HG03135 (cell line): ENCODE measurements around the gene ADAMTS9.

Source experiments
- ATAC-seq: cut with Tn5 transposase; IDR thresholded peaks from one replicate; pipeline ENCODE4 v1.9.1; 2021; ENCODE audit warnings: mild to moderate bottlenecking, moderate library complexity; ENCODE audit not compliant: unreplicated experiment

ADAMTS9 gene

DNA sequence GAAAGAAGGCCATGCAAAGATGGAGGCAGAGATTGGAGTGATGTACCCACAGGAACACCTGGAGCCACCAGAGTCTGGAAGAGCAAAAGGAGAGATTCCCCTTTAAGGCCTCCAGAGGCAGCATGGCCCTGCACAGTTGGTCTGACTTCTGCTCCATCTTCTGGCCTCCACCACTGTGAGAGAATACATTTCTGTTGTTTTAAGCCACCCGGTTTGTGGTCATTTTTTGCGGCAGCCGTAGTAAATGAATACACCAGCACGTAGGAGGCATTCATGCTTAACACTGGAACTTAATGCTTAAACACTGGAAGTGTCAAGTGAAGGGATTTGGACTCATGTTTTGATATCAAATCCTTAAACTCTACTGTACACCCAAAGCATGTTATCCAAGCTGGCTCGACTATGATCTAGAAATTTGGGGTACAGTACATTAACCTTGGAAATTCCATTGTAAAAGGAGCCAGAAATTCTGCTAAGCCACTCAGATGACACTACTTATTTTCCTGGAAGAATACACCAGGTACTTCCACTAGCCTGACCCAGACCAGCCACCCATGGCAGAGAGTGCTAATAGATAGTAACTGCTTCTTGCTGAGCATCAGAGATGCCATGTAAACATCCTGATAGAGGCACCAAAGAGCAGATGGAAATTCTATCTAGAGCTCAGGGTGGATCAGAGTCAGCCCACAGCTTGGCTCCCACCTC, 190.9 kb downstream of the ADAMTS9 start:
- ATAC-seq, result no peak

DNA sequence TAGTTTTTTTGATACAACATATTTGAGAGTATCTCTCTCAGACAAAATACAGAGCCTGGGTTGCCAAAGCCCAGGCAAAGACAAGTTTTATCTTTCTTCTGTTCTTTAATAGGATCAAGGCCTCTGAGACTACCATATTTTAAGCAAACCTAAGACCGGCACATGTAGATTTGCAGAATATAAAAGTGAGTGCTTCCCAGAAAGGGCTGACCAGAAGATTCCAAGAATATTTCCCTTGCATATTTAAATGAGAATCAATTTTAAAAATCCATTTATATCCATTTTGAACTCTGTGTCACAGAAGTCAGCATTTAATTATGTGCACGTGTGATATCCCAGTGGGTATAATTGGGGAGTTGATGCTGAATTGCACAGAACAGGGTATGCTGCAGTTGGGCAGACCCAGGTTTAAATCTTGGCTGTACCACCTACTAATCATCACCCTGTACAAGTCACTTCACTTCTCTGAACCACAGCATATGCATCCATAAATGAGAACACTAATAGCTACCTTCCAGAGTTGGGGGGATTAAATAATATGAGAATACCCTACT, 191.9 kb downstream of the ADAMTS9 start:
- no peak for ATAC-seq

DNA sequence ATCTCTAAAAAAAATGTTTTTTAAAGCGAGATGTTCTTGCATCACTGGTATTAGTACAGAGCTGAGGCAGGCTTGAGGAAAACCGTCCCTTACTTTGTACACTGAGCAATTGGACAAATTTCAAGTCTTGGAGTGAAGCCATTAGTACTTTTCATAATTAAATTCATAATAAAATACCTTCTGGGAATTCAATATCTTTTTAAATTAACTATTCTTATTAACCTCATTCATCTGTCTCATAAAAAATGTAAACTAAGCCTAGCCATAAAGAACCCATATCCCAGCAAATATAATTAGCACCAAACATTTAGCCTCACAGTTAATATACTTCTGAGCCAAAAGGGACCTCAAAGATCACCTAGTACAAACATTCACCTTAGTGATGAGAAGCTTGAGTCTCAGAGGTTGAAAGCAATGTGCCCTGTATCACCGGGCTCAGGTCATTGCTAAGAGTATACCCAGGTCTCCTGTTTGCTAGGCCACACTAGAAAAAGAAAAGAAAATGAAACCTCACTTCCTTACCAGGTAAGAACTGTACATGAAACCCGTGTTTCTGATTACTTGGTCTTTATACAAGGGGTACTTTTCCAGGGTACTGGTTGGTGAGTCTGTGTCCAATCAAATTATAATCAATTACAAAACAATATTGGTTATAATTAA, 192.5 kb downstream of the ADAMTS9 start:
- ATAC-seq, result no peak

DNA sequence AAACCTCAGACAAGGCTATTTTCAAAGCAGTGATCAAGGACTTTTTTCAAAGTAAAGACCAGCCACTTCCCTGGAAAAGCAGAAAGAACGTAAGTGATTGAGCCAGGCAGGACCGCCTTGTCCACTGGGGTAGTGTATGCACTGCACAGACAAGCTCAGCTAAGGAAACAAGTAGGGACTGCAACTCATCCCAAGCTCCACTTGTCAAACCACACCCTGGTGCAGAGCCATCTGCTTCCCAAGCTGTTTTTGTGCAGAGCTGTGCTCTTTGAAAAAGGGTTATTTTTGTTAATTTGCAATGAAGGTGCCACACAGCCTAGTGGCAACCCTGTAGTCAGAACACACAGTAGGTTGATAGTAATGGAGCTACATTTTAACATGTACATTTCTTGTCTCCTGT, 193.3 kb downstream of the ADAMTS9 start:
- ATAC-seq, result no peak

GRCh38 chr3:64493149-64493548, 194.7 kb downstream of the ADAMTS9 start:
- ATAC-seq, result no peak

GRCh38 chr3:64491843-64492242, 196.0 kb downstream of the ADAMTS9 start:
- ATAC-seq, result no peak

DNA sequence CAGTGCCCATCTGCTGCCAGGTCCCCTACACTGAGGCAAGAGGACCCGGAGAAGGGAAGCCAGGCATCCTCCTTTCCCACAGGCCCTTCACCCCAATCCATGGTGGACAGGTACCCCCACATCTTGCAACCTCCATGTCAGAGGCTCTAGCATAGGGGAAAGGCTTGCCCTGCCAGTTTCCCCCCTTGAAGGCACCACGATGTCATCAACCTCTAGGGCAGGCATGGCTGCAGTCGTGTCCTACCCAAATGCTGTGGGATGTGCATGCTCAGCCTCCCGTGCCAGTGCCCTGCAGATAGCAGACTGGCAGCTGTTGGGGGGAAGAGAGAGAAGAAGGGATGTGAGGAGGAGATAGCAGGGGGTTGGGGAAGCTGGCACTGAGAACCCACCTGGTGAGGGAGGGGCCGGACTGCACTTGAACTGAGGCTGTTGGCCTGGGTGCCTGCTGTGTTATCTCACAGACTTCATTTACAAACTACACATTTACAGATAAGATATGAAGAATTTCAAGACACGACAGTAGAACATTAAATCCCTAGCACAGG, 197.5 kb downstream of the ADAMTS9 start:
- ATAC-seq, result no peak

DNA sequence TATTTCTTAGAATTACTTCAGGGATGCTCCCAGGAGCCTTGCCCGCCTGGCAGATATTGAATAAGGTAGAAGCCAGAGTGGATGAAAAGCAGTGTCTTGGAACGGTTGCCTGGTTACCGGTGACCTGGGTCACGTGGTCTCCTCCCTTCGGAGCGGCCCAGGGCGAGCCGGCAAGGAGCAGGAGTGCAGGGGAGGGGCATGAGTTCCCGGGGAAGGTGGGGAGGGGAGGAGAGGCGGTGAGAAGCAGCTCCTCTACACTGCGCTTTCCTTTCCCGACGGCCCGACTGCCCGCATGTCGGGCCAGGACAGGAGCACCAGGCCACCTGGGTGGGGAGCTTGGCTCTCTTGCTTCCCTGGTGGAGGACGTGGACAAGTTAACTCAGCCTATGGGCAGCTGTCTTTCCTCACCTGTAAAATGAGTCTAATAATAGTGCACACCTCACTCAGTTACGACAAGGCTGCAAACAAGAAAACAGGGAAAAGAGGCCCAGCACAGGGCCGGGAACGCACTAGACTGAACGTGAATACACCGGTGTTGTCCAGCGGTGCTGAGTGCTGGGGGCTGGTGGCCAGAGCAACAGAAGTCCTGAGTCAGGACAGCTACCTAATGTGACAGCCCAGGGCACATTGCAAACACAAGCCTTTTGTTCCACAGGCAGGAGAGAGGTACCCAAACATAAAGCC, 198.3 kb downstream of the ADAMTS9 start:
- no peak for ATAC-seq

GRCh38 chr3:64488939-64489338, 198.9 kb downstream of the ADAMTS9 start:
- ATAC-seq, result no peak

GRCh38 chr3:64484289-64484992, 203.4 kb downstream of the ADAMTS9 start:
- ATAC-seq, result peak; percentile 92

DNA sequence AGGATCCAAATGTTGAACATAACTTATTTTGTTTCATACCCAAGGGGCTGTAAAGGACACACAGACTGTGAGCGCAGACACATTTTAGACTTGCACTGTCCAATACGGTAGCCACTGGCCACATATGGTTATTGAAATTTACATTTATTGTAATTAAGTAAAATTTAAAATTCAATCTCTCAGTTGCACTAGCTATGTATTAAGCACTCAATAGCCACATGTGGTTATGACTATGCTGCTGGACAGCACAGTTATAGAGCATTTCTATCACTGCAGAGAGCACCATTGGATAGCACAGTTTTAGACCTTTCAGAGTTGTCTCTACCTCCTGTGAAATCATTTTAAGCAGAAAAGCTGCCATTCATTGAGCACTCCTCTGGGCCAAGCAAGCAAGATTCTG, 204.3 kb downstream of the ADAMTS9 start:
- no peak for ATAC-seq

DNA sequence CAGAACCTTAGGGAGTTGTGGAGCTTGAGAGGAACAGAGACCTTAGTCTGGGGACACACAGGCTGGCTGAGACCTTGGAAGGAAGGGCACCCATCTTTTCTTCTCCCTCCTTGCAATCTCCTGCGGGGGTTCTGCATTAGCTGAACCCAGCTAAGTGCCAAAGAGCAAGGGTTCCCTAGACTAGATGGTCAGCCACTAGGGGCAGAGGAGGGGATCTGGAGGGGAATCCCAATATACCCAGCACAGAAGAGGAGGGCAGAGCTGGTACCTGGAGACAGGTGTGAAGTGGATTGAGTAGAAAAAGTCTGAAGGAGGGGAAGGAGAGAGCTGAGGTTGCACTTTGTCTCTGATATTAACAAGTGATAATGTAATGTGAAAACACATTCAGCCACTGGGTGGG, 212.8 kb downstream of the ADAMTS9 start:
- no peak for ATAC-seq

GRCh38 chr3:64473466-64473865, 214.3 kb downstream of the ADAMTS9 start:
- no peak for ATAC-seq

- no peak for ATAC-seq
These were observed 217.4 kb downstream of the ADAMTS9 start for GRCh38 chr3:64470436-64470835.

- no peak for ATAC-seq
These were observed 220.4 kb downstream of the ADAMTS9 start for GRCh38 chr3:64467255-64467944.
